GM21367 (cell line): ENCODE data around the gene SGMS2.
A peak's percentile ranks its signal among the peaks of the same experiment; 100 is the strongest.
"Not testable (repeated sequence)": the region's sequence is repeated elsewhere in the genome, so short reads cannot be mapped to it uniquely, and the experiment has no call there.

Experiments used
- ATAC-seq: cut with Tn5 transposase; IDR thresholded peaks from one replicate; pipeline ENCODE4 v1.9.1; 2021; ENCODE audit not compliant: unreplicated experiment

The SGMS2 gene

DNA sequence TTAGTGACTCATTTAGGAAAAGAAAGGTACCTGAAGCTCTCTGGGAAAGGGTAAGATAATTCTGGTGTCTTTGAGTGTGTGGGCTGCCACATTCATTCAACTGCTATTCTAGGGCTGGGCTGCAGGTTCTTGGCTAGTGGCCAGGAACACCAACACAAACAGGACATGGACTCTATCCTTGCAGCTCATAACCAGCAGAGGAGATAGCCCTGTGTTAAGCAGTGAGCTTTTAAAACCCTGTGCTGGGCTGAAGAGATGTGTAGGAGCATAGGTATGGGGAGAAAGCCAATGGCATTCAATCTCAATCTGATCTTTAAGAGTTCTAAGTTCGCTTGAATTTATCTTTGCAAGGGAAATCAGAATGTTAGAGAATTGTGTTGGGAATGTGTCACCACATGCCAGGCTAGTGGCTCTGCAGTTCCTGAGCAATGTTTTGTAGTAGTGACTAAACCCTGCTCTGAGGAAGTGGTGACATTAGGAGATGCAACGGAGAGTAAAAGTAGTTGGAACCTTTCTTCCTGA, 39.2 kb downstream of the SGMS2 start:
- no peak for ATAC-seq

DNA sequence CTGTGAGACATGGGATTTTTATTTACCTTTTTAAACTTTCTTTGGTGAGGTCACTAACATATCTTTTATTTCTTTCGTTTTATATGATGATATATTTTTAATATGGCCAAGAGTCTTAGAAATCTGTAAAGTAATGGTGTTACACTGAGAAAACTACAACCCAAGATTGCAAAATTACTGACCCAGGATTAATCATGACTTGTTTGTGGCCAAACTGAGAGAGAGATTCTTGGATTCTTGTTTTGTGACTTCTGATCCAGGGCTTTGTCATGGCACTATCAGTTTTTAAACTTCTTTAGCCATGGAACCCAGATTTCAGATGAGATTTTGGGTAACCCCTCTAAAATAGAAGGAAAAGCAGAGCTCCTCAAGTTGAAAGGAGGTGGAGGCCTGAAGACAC, 42.0 kb downstream of the SGMS2 start:
- no peak for ATAC-seq

DNA sequence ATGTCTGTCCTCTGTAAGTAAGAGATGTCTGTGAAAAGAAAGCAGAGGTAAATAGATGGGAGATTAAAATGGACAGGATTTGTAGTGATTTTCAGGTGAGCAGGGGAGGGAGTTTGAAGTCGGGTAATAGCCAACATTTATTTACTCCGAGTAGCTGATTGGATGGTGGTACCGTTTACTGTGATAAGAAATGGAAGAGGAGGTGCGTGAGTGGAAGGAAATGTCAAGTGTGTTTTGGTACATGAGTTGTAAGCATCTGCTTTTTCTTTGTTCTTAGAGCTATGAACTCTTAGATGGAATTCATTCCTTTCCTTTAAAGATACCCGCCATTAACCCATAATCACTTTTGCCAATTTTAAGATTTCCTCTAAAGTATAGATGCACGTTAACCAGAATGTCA, 45.5 kb downstream of the SGMS2 start:
- ATAC-seq, result no peak

DNA sequence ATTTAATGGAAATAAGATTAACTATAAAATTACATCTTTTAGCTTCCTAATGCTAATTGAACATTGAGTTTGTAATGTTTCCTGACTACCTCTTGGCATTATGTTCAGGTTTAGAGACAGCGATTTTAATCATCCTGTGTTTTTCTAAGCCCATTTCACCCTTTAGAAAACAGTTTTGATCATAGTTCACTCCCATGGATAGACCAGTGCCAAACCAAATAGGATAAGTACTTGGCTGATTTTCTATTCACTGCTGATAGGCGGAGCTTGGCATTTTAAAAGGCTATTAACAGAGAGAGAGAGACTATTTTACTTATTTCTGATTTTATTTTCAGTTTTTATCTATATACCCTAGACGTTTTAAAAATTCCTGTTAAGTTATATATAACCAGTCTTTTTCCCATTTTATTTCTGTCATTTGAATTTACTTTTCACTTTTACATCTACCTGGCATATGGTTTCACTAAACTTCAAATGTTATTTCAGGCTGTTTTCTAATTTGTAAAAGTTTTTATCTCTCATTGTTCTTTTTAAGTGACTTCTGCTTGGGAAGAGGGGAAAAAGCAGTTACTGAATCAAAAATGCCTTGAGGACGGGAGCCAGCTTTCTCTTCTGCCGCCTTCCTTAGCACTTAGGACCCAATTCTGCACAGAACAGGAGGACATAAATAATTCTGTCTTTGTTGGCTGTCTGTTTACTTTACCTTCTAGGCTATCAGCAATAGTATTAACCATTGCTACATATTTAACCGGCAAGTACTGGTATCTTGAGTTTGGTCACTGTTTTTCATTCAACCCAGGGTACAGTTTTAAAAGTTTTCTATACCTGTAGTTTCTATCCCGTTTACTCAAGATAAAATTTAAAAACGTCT, 46.4 kb downstream of the SGMS2 start:
- no peak for ATAC-seq

DNA sequence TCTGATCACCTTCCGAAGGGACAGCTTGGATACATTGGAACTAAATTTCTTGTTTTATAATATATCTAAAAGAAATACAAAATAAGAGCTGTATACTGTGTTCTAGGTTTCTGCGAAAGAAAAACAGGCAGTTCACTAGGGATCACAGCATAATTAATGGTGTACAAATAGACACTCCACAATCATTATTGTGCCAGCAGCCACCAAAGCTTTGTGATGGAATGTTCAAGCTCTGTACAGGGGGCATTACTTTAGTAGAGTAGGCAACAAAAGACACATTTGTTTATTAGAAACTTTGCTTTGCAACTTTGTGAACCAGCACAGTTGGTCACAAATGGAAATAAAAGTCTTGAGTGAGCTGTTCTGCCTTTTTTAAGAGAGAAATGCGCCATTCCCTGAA, 49.3 kb downstream of the SGMS2 start:
- no peak for ATAC-seq

DNA sequence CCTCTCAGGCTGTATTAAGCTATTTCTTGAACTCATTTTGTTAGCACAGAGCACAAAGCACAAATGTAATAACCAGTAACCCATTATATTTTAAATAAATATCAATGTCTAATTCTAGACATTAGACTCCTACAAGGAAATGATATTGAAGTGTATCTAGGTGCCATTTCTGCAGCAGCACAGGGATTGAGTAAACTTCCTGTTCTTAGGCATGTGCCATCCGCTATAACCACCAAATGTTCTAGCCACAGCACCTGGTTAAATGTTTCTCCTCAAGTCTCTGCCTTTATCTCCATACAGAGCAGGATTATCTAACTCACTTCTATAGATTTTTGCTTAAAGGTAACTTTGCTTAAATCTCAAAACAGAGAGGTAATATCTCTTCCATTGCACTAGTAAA, 51.4 kb downstream of the SGMS2 start:
- no peak for ATAC-seq

DNA sequence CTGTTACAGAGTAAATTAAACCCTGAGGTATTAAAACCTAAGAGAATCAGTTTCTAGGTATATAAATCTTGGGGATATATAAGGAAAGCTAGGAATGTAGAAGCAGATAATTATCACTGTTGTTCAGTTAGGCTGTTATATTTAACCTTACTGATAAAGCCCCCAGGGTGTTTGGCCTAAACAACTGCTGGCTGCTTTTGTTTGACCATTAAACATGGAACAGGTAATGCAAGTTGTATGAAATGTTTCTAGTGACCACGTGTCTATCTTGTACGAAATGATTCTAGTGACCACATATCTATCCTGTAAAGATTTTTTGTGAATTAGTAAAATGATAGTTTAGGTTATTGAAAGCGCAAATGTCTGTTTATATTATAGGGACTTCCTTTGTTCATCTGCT, 52.6 kb downstream of the SGMS2 start:
- no peak for ATAC-seq

DNA sequence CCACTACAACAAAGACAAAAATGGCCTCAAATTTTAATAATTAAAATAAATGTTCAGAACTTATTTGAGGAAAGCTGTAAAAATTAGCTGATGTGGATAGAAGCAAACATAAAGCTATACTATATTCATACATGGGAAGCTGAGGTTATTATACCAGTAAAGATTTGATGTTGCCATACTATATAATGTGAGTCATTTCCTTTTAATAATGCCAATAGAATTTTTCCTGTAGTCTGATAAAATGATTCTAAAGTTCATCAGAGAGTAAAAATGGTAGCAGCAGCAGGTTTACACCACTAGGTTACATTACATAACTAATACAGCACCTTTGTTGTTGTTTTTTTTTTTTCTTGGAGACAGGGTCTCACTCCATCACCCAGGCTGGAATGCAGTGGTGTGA, 61.1 kb downstream of the SGMS2 start:
- ATAC-seq, result no peak

DNA sequence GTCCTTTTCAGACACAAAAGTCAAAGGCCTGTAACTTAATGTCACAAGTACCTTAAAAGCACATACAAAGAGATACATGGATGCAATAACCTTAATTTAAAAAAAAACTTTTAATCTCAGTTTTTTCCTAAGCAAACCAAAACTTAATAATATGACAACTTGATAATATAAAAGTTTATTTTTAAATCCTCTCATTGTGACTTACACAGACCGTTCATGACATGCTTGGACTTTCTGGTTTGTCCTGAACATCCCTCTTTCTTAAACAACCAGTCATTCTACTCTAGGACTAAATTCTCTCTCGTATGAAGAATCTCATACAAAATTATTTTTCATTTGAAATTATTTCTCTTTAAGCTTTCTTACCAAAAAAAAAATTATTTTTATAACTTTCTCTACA, 63.5 kb downstream of the SGMS2 start:
- ATAC-seq, result no peak

DNA sequence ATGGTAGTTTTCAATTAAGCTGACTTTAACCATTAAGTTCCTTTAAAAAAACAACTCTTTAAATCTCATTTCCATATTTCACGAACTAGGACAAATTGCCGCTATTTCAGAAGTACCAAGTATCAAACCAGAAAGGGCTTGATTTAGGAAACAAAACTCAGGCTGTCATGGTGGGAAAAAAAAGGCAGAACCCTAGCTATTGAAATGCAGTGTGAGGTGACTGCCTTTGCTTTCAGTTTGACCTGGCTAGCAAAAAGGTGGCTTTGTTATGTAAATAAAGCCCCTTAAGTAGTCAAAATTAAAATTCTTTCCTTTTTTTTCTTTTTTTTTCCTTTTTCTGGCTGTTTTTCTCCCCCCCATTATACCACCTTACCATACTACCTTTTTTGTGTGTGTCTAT, 66.0 kb downstream of the SGMS2 start:
- ATAC-seq, result no peak

DNA sequence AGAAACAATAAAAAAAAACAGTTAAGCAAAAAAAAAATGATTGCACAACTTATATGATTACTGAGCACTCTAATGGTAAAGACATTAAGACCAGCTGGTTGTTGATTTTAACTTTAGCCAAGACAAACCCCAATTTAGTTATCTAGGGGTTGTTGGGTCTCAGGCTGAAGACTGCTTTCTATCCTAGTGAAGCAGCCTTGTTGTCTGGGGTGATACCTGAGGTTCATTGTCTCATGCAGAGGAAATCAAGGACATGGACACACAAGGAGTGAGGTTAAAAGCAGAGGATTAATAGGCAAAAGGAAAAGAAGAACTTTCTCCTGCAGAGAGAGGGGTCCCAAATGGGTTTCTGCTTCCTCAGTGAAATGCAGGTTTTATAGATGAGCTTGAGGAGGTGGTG, 66.6 kb downstream of the SGMS2 start:
- no peak for ATAC-seq

DNA sequence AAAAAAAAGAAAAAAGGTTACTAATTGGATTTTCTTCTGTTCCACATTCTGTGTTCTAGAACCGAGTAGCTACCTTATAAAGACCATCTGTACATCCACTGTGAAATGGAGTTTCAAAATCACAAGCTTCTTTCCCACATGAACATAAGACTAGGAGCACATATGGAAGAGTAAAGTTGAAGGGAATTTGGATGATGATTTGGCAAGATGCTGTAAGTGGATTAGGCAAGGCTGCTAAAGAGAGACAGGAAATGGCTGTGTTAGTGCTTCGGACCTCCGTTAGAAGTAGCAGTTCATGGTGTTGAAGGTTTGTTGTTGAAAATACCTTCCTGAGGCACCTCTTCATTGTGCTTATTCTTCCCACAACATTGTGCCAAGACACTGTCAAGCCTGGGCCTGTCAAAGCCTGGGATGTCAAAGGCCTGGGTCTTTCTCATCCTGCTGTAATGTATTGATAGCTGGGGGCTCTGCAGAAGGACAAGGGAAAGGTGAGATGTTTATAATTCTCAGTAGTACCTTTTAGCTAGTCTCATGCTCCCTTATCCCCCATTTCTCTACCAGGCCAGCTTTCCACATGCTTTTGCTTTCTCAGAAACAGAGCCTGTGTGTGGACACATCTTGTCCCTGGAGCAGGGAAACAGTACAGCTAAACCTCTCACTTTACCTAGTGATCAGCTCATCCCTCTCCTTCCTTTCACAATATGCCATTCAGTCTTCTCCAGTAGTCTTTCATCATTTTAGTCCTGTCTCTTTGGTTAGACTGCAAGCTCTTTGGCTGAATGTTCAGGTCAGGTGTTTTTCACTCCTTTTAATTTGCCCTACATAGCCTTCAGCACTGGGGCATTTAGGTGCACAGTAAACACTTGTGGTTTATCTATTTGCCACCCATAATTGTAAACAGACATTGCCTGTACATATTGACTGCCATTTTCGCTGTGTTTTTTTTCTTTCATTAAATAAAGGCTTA, 68.7 kb downstream of the SGMS2 start:
- no peak for ATAC-seq

DNA sequence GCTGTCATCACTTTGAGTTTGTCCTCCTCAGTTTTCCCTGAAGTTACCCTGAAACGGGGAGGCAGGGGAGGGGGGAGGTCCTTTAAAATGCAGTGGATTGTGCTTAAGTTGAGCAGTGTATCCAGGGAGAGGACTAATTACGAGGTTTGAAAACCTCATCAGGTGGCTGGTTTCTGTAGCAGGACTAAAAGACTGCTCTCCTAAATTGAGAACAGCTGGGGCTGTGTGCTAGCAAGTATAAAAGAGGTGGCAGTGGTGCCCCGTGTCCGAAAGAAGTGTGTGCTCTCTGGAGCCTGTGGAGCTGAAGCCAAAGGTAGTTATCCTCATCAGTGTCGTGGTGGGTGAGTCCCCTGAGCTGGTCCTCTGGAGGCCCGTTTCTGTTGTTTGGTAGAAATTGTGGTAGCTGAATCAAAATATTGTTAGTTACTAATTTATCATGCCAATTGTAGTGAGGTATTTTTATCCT, 69.4 kb downstream of the SGMS2 start:
- no peak for ATAC-seq

DNA sequence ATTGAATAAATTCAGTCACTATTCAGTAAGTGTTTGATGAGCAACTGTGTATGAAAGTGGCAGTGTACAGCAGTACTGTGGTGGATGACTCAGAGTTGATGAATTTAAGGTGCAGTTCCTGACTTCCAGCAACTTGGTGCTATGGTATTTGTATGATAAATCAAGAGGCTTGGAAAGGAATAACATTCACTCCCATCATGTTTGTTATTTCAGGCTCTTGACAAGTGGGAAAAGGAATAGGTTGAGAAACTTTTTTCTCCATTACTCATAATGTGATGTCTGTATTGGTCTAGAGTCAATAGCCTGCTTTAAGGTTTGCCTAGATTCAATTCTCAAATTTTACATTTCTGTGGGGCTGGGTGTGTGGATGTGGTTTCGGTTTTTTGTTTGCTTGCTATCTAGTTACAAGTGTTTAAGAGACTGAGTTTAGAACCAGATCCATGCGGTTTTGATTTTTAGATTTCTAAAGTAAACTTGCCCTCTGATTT, 71.5 kb downstream of the SGMS2 start:
- ATAC-seq, result no peak

DNA sequence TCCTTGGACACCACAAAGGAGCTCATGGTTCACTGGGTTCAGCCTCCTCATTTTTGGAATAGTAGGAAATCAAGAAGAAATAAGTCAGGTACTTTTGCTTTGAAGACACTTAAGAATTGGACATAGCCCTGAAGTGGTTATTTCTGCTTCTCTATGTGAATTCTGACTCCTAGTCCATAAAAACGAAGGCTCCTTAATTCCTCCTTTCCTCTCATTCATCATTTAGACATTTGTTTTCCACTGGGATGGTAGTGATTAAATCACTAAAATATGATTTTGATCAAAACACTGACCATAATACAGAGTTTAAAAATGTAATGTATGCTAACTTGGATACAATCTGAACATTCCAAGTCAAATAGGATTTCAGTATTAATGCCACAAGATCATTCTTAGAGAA, 71.9 kb downstream of the SGMS2 start:
- ATAC-seq, result no peak

DNA sequence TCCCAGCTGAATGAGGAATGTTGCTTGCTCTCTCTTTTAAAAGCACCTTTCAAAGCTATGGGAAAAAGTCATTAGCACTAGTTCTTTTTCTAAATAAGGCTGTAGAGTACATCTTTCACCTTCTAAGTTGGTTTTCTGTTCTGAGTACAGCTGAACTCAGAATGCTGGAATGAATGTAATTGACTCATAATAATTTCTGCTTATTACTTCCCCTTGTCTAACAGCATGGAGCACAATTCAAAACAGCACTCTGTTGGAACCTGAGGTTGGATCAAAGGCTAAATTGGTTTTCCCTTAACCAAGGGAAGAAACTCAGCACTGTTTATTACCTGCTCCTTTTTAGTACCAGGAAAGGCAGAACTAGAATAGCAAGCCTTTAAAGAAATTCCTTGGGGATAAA, 73.1 kb downstream of the SGMS2 start:
- ATAC-seq, result no peak

DNA sequence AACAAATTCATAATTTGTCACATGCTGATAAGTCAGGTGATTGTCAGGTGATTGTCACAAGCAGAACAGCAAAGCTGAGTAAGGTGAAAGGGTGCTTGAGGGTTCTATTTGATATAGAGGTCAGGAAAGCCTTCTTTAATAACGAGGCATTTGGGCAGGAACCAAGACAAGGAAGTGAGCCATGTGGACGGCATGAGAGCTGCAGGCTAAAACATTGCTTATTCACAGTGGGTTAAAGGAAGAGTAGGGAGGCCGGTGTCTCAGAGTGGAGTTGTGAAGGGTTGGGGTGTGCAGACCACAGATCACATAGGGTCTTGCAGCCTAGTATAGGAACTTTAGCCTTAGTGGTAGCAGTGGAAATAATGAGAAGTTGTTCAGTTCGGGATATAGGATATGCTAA, 75.3 kb downstream of the SGMS2 start:
- no peak for ATAC-seq

DNA sequence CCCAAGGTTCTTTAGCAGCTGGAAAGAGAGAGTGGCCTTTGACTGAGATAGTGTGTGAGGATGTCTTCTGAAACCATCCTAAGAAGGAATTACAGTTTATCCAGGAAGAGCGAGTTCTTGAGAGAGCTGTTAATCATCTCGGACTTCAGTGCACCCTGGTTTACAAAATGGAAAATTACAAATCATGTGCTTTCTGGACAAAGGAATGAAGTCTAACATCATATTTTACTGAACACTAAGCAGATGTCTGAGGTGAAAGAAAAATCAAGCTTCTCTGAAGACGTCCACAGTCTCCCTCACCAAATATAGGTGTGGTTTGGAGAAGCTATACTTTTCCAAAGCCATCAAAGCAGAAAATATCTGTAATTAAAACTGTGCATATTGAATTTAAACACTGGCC, 75.8 kb downstream of the SGMS2 start:
- no peak for ATAC-seq

DNA sequence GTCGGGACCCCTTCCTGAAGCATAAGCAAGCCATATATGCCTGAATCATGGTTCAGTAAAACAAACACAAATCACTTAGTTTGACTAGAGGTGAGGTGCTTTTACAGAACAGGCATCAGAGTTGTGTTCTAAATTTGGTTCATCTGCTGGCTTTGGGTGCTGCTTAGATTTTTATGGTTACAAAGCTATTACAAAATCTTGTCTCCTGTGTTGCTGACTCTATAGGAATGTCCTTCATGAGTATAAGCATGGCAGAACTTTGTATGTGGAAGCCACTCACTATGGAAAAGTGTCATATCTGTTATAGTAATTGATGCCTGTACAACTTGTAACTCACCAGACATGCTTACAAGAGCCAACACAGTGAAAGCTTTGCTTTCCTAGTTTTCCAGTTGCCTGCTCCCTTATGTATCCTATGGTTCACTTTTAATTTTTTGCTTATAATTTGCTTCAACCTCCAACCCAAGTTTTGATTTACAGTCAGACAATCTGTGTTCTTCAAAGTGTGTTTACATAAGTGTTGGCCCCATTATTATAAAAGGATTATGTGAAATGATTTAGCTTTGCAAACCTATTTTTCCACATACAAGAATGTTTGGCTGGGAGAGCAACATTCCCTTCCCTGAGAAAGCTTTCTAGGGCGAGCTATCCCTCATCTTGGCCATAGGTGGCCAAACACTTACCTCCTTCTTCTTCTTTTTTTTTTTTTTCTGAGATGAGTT, 76.6 kb downstream of the SGMS2 start:
- no peak for ATAC-seq

DNA sequence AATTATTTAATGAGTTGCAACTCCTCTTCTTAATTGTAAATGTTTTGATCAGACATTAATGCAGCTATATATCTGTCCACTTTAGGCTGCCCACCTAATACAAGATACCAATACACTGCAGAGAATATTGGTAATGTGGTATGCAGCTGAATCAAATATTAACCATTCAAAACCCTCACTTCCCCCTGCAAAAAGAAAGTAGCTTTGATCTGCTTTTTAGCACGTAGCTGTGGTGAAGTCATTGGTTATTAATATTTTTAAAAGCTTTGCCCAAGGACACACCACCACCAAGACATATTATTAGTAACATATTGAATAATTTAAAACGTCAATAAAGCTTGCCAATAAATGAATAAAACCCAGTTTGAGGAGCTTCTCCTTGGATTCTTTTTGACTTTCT, 78.0 kb downstream of the SGMS2 start:
- ATAC-seq, result peak; percentile 61

DNA sequence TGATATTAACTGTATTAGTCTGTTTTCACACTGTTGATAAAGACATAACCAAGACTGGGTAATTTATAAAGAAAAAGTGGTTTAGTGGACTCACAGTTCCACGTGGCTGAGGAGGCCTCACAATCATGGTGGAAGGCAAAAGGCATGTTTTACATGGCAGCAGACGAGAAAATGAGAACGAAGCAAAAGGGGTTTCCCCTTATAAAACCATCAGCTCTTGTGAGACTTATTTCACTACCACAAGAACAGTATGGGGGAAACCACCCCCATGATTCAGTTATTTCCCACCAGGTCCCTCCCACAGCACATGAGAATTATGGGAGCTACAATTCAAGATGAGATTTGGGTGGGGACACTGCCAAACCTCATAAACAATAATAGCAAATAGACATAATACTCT, 80.3 kb downstream of the SGMS2 start:
- not testable (repeated sequence) for ATAC-seq
